HG02943 (cell line): ENCODE results near the gene KISS1R.
"Not testable (repeated sequence)": the region's sequence is repeated elsewhere in the genome, so short reads cannot be mapped to it uniquely, and the experiment has no call there.

Experiments used
- ATAC-seq: cut with Tn5 transposase; IDR thresholded peaks from one replicate; pipeline ENCODE4 v1.9.1; 2021; ENCODE audit warnings: mild to moderate bottlenecking, low read depth, moderate library complexity; ENCODE audit not compliant: unreplicated experiment

Gene KISS1R

GRCh38 chr19:952049-952679 lies 35.0 kb downstream of the KISS1R start:
- no peak for ATAC-seq

GRCh38 chr19:952680-953444 lies 35.7 kb downstream of the KISS1R start:
- no peak for ATAC-seq

- ATAC-seq = no peak
Observed at GRCh38 chr19:953445-954271, 36.5 kb downstream of the KISS1R start.

- no peak for ATAC-seq
Observed at GRCh38 chr19:954272-954671, 37.1 kb downstream of the KISS1R start.

- ATAC-seq = no peak
Observed at GRCh38 chr19:954672-955494, 37.8 kb downstream of the KISS1R start.

GRCh38 chr19:955803-956765 lies 39.0 kb downstream of the KISS1R start:
- ATAC-seq = no peak

- no peak for ATAC-seq
Observed at GRCh38 chr19:956766-957440, 39.8 kb downstream of the KISS1R start.

GRCh38 chr19:957578-957977 lies 40.4 kb downstream of the KISS1R start:
- not testable (repeated sequence) for ATAC-seq

GRCh38 chr19:958967-959855 lies 42.1 kb downstream of the KISS1R start:
- no peak for ATAC-seq

- no peak for ATAC-seq
Observed at GRCh38 chr19:960020-960419, 42.9 kb downstream of the KISS1R start.

GRCh38 chr19:960601-960938 lies 43.4 kb downstream of the KISS1R start:
- ATAC-seq = no peak

GRCh38 chr19:961866-962620 lies 44.9 kb downstream of the KISS1R start:
- no peak for ATAC-seq

- no peak for ATAC-seq
Observed at GRCh38 chr19:962683-963400, 45.7 kb downstream of the KISS1R start.

- no peak for ATAC-seq
Observed at GRCh38 chr19:963486-963951, 46.4 kb downstream of the KISS1R start.

- no peak for ATAC-seq
Observed at GRCh38 chr19:964116-964520, 47.0 kb downstream of the KISS1R start.
